Activated CD4-positive, alpha-beta T cell treated with anti-CD3 and anti-CD28 coated beads, Interleukin-2, amount 50 U/mL, for 16 hours (primary cell): Measurements from ENCODE around the gene SLC13A4.
"Not testable (repeated sequence)": the region's sequence is repeated elsewhere in the genome, so short reads cannot be mapped to it uniquely, and the experiment has no call there.

Experiments used
- DNase-seq: peaks from one replicate; pipeline ENCODE4 v3.0.0-alpha.2; 2020

The SLC13A4 gene

GRCh38 chr7:135659159-135659846 is 68.7 kb downstream of the SLC13A4 start:
- DNase-seq, result no peak

- no peak for DNase-seq
These were observed 69.4 kb downstream of the SLC13A4 start for GRCh38 chr7:135658564-135658963.

GRCh38 chr7:135653340-135654080 is 74.5 kb downstream of the SLC13A4 start:
- no peak for DNase-seq

- no peak for DNase-seq
These were observed 77.0 kb downstream of the SLC13A4 start for GRCh38 chr7:135650831-135651573.

- no peak for DNase-seq
These were observed 79.8 kb downstream of the SLC13A4 start for GRCh38 chr7:135648235-135648634.

- DNase-seq, result no peak
These were observed 80.2 kb downstream of the SLC13A4 start for GRCh38 chr7:135647755-135648154.

- DNase-seq, result peak; percentile 38
These were observed 82.6 kb downstream of the SLC13A4 start for GRCh38 chr7:135645296-135645904.

- DNase-seq, result no peak
These were observed 83.3 kb downstream of the SLC13A4 start for GRCh38 chr7:135644729-135645128.

- DNase-seq, result no peak
These were observed 83.8 kb downstream of the SLC13A4 start for GRCh38 chr7:135644154-135644553.

- DNase-seq, result not testable (repeated sequence)
These were observed 88.3 kb downstream of the SLC13A4 start for GRCh38 chr7:135639690-135640089.

- DNase-seq, result no peak
These were observed 93.7 kb downstream of the SLC13A4 start for GRCh38 chr7:135634191-135634878.
